Measurements from ENCODE around the gene SAMHD1. TPM values are rescaled to one million over a fixed set of nuclear protein-coding genes. Genes with fewer than 3 reads are reported as not detected.
A peak's percentile ranks its signal among the peaks of the same experiment; 100 is the strongest.

Gene SAMHD1
- total and polyA plus RNA-seq, 9 of the 15 experiments (the other 6 are each of a cell fraction or from before 2014, with no cell fraction given): 6.8 to 20.4 (median 14.8) TPM

DNA sequence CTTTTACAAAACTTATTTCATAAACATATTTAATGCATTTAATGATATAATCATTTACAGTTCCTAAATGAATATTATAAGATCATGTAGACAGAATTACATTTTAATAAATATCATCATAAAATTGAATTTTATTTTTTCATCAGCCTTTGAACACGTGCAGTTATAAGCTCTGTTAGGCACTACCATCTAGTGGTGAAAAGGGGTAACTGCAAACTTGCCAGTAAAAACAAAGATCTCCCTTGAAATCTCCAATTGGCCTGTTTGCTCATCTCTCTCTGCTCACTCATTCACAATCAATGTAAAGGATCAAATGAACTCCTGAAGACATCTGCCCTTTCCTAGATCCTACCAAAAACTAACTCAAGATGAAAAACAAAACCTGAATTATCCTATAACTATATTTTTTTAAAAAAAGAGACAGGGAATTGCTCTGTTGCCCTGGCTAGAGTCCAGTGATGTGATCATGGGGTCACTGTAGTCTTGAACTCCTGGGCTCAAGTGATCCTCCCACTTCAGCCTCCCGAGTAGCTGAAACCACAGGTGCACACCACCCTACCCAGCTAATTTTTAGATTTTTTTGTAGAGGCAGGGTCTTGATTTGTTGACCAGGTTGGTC, 31.7 kb downstream of the SAMHD1 start (continued):
- TF ChIP-seq, protein P1, sequence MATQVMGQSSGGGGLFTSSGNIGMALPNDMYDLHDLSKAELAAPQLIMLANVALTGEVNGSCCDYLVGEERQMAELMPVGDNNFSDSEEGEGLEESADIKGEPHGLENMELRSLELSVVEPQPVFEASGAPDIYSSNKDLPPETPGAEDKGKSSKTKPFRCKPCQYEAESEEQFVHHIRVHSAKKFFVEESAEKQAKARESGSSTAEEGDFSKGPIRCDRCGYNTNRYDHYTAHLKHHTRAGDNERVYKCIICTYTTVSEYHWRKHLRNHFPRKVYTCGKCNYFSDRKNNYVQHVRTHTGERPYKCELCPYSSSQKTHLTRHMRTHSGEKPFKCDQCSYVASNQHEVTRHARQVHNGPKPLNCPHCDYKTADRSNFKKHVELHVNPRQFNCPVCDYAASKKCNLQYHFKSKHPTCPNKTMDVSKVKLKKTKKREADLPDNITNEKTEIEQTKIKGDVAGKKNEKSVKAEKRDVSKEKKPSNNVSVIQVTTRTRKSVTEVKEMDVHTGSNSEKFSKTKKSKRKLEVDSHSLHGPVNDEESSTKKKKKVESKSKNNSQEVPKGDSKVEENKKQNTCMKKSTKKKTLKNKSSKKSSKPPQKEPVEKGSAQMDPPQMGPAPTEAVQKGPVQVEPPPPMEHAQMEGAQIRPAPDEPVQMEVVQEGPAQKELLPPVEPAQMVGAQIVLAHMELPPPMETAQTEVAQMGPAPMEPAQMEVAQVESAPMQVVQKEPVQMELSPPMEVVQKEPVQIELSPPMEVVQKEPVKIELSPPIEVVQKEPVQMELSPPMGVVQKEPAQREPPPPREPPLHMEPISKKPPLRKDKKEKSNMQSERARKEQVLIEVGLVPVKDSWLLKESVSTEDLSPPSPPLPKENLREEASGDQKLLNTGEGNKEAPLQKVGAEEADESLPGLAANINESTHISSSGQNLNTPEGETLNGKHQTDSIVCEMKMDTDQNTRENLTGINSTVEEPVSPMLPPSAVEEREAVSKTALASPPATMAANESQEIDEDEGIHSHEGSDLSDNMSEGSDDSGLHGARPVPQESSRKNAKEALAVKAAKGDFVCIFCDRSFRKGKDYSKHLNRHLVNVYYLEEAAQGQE (IDR thresholded peaks at IDR 0.05; ENCODE audit: borderline replicate concordance): peak; percentile 31; the same call in 1 of the 2 replicates
- TF ChIP-seq, protein P1 (CRISPR knock-in tag; IDR thresholded peaks at IDR 0.05; ENCODE audit: low read depth): no peak
- TF ChIP-seq, protein P2, sequence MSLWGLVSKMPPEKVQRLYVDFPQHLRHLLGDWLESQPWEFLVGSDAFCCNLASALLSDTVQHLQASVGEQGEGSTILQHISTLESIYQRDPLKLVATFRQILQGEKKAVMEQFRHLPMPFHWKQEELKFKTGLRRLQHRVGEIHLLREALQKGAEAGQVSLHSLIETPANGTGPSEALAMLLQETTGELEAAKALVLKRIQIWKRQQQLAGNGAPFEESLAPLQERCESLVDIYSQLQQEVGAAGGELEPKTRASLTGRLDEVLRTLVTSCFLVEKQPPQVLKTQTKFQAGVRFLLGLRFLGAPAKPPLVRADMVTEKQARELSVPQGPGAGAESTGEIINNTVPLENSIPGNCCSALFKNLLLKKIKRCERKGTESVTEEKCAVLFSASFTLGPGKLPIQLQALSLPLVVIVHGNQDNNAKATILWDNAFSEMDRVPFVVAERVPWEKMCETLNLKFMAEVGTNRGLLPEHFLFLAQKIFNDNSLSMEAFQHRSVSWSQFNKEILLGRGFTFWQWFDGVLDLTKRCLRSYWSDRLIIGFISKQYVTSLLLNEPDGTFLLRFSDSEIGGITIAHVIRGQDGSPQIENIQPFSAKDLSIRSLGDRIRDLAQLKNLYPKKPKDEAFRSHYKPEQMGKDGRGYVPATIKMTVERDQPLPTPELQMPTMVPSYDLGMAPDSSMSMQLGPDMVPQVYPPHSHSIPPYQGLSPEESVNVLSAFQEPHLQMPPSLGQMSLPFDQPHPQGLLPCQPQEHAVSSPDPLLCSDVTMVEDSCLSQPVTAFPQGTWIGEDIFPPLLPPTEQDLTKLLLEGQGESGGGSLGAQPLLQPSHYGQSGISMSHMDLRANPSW (CRISPR knock-in tag; IDR thresholded peaks at IDR 0.05): no peak
- 0 out of 4 replicates have a peak, but pooled peaks of 1 of the 2 experiments have one; percentile 47 for TF ChIP-seq ARNT (IDR thresholded peaks at IDR 0.05)
- TF ChIP-seq BHLHE40 (IDR thresholded peaks at IDR 0.05; ENCODE audit: low read length): peak; percentile 83
- TF ChIP-seq, protein P3, sequence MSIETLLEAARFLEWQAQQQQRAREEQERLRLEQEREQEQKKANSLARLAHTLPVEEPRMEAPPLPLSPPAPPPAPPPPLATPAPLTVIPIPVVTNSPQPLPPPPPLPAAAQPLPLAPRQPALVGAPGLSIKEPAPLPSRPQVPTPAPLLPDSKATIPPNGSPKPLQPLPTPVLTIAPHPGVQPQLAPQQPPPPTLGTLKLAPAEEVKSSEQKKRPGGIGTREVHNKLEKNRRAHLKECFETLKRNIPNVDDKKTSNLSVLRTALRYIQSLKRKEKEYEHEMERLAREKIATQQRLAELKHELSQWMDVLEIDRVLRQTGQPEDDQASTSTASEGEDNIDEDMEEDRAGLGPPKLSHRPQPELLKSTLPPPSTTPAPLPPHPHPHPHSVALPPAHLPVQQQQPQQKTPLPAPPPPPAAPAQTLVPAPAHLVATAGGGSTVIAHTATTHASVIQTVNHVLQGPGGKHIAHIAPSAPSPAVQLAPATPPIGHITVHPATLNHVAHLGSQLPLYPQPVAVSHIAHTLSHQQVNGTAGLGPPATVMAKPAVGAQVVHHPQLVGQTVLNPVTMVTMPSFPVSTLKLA (conservative IDR thresholded peaks at IDR 0.05): peak in 1 of 2 experiments; percentile 52; a peak in 2 of 4 replicates
- peak; percentile 15 for TF ChIP-seq TBP (optimal IDR thresholded peaks at IDR 0.05; ENCODE audit: low read depth, low read length)
- TF ChIP-seq, protein P4, sequence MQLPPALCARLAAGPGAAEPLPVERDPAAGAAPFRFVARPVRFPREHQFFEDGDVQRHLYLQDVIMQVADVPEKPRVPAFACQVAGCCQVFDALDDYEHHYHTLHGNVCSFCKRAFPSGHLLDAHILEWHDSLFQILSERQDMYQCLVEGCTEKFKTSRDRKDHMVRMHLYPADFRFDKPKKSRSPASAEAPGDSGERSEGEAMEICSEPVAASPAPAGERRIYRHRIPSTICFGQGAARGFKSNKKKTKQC (CRISPR knock-in tag; IDR thresholded peaks at IDR 0.05): no peak
- TF ChIP-seq, protein P5, sequence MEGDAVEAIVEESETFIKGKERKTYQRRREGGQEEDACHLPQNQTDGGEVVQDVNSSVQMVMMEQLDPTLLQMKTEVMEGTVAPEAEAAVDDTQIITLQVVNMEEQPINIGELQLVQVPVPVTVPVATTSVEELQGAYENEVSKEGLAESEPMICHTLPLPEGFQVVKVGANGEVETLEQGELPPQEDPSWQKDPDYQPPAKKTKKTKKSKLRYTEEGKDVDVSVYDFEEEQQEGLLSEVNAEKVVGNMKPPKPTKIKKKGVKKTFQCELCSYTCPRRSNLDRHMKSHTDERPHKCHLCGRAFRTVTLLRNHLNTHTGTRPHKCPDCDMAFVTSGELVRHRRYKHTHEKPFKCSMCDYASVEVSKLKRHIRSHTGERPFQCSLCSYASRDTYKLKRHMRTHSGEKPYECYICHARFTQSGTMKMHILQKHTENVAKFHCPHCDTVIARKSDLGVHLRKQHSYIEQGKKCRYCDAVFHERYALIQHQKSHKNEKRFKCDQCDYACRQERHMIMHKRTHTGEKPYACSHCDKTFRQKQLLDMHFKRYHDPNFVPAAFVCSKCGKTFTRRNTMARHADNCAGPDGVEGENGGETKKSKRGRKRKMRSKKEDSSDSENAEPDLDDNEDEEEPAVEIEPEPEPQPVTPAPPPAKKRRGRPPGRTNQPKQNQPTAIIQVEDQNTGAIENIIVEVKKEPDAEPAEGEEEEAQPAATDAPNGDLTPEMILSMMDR (IDR thresholded peaks at IDR 0.05 in 2 of 3, conservative IDR thresholded peaks at IDR 0.05 in 1 of 3; ENCODE audit: insufficient read depth in 2 of 3, low read depth in 1 of 3, low read length in 3 of 3): peak; percentile 56 to 93 (median 78); a peak in 5 of 6 replicates
- TF ChIP-seq ZC3H11A (IDR thresholded peaks at IDR 0.05; ENCODE audit: low read depth, low read length): no peak
- TF ChIP-seq RAD21 (CRISPR knock-in tag; conservative IDR thresholded peaks at IDR 0.05 in 1 of 2, IDR thresholded peaks at IDR 0.05 in 1 of 2): peak; percentile 74

Measured in K562 (cell line).